Heart left ventricle (tissue), 16 donors: ENCODE results near the gene C11orf54. TPM values are rescaled to one million over a fixed set of nuclear protein-coding genes. Genes with fewer than 3 reads are reported as not detected.
A peak's percentile ranks its signal among the peaks of the same experiment; 100 is the strongest.

Source experiments
- ATAC-seq, 4 donors: fragments of 200-7000 bp; cut with Tn5 transposase; one replicate each; pipeline ENCODE4 v1.9.1; 2020 to 2022; ENCODE audit warnings: moderate library complexity in 4 of 4, mild to moderate bottlenecking in 3 of 4, moderate number of reproducible peaks in 1 of 4
- DNase-seq, 5 donors: peaks; one replicate each; pipeline ENCODE4 v3.0.0-alpha.2; 2020
- H3K27ac ChIP-seq, 12 donors: fragments of 200-600 bp; sonication (generic) in 4 of 12; one replicate each; pipeline versions ENCODE4 v1.5.0 to v1.8.0; 2016 to 2022; ENCODE audit warnings: mild to moderate bottlenecking in 2 of 12
- H3K27me3 ChIP-seq, 9 donors: fragments of 200-600 bp; sonication (generic) in 2 of 9; one replicate each; pipeline versions ENCODE4 v1.5.1 to v1.8.0; 2016 to 2022; ENCODE audit warnings: mild to moderate bottlenecking in 3 of 9
- H3K36me3 ChIP-seq, 9 donors: fragments of 200-600 bp; sonication (generic) in 2 of 9; one replicate each; pipeline versions ENCODE4 v1.5.0 to v1.8.0; 2018 to 2022; ENCODE audit warnings: mild to moderate bottlenecking in 2 of 9
- H3K4me1 ChIP-seq, 12 donors: fragments of 200-600 bp; sonication (generic) in 4 of 12; one replicate each; pipeline versions ENCODE4 v1.5.0 to v1.8.0; 2016 to 2022; ENCODE audit warnings: mild to moderate bottlenecking in 3 of 12
- H3K4me3 ChIP-seq, 12 donors: fragments of 200-600 bp; sonication (generic) in 4 of 12; one replicate each; pipeline versions ENCODE4 v1.5.0 to v1.8.0; 2017 to 2022; ENCODE audit warnings: mild to moderate bottlenecking in 9 of 12, moderate library complexity in 4 of 12
- H3K9me3 ChIP-seq, 12 donors: fragments of 200-600 bp; sonication (generic) in 4 of 12; one replicate each; pipeline versions ENCODE4 v1.5.0 to v1.8.0; 2016 to 2022; ENCODE audit warnings: mild to moderate bottlenecking in 1 of 12
- CTCF ChIP-seq, 12 donors: fragments of 200-600 bp; sonication (generic) in 4 of 12; IDR thresholded peaks; one replicate each; pipeline versions ENCODE4 v1.5.0 to v1.8.0; 2018 to 2022; ENCODE audit warnings: antibody characterized with exemption in 12 of 12, mild to moderate bottlenecking in 5 of 12
- POLR2A ChIP-seq, 2 donors: fragments of 450-650 bp; IDR thresholded peaks; one replicate each; pipeline ENCODE4 v1.6.1; 2017; ENCODE audit warnings: antibody characterized with exemption in 2 of 2, mild to moderate bottlenecking in 2 of 2, moderate library complexity in 2 of 2
- WGBS, 4 donors: extraction: QIAGEN DNeasy Blood & Tissue Kit in 2 of 4; methylation state at CpG; one replicate each; pipeline versions ENCODE4 v1.1.5 to v1.1.7; 2013 to 2018; 5-methylcytosine and 5-hydroxymethylcytosine counted together
- intact Hi-C, 10 donors: fragments of 100-400 bp; cut with DNase I; formaldehyde crosslinking; loops; one replicate each; pipeline versions ENCODE4 v1.11.1 to v1.14.2; 2022
- polyA plus RNA-seq, 2 donors: library from polyadenylated mRNA; stranded (reverse); fragments of 200-250 nt; gene quantifications; one replicate each; pipeline ENCODE4 v1.2.3, GENCODE V29; 2013
- total RNA-seq, 9 donors: library from RNA; depleted of rRNA in 2 of 9; stranded (reverse); fragments of >200 nt in 2 of 9; fragmentation: NEBNext Ultra II Directional in 3 of 9; extraction: Animal tissue kit (Norgen Biotek cat#: 25700) in 3 of 9; gene quantifications; one replicate each; pipeline versions ENCODE4 v1.1.0 to v1.2.4, GENCODE V29; 2016 to 2023
- donor health status: ischemic (EF 13 %, LVEDD 7.1; RV severe dilation, severe dysfunction).
- donor health status: healthy with polysubstance abuse.
- donor health status: DM: no; HTN: yes; CAD: no.
- donor health status: DM: no; HTN: no; CAD: no.
- donor health status: ischemic (EF 25% LVEDD 6.9; RV normal size, moderate dysfunction).
- donor health status: ischemic (EF 25% LVEDD 5.7; RV mildly dilated, moderate dysfunction).
- donor health status: healthy.
- donor health status: DM: yes; HTN: yes; CAD: no.
- donor health status: ischemic (EF 35%, LVEDD 5.7; RV mildly dilated, moderate dysfunction).
- donor health status: nonischemic (EF 11% LVEDD 7.7; RV severe dilation, severe dysfunction).
- donor health status: DM: yes; HTN: yes; CAD: no.
- donor health status: PGD.
- donor health status: ischemic (EF 29% LVEDD 5.4; RV normal size, mild dysfunction).
- donor health status: nonischemic (EF 23%, LVEDD 6.1; RV moderate dilation, normal function).

The C11orf54 gene
- total and polyA plus RNA-seq, 11 donors = 17.2 to 46.2 (median 26.0) TPM

GRCh38 chr11:93697611-93698010, 43.9 kb upstream of the C11orf54 start:
- H3K27ac ChIP-seq = no peak overlapping the region
- TF ChIP-seq CTCF (IDR thresholded peaks at IDR 0.05) (no peak), POLR2A (IDR thresholded peaks at IDR 0.05) (no peak)
- no peak for ATAC-seq
- no peaks in the 10 kb centered on the region for H3K9me3 ChIP-seq
- no peak overlapping the region for H3K4me3 ChIP-seq
- H3K27me3 ChIP-seq = no peaks in the 10 kb centered on the region
- H3K4me1 ChIP-seq = peaks cover 0 to 12% (median 0%) of the 10 kb centered on the region in 12 donors
- 97 to 98% (median 97%) methylated on average over 4 of the region's 4 CpGs for WGBS, 4 donors
- DNase-seq = no peak
- H3K36me3 ChIP-seq = peaks cover 0 to 95% (median 75%) of the 10 kb centered on the region in 9 donors
- intact Hi-C loops = no loop called here

- no peak for TF ChIP-seq CTCF (IDR thresholded peaks at IDR 0.05)
- no peak for TF ChIP-seq POLR2A (IDR thresholded peaks at IDR 0.05)
- Histone ChIP-seq H3K4me3 (no peak overlapping the region), H3K27ac (peak overlapping the region in 9 of 12 donors; percentile 22 to 74 (median 55)), H3K27me3 (no peaks in the 10 kb centered on the region), H3K36me3 (peaks cover 0 to 96% (median 75%) of the 10 kb centered on the region in 9 donors), H3K4me1 (peaks cover 0 to 12% (median 0%) of the 10 kb centered on the region in 12 donors), H3K9me3 (no peaks in the 10 kb centered on the region)
- DNase-seq = peak in 1 of 5 donors; percentile 10
- 48 to 68% (median 58%) methylated on average over 3 of the region's 3 CpGs for WGBS, 4 donors
- intact Hi-C loops = no loop called here
- ATAC-seq = peak; percentile 82 to 90 (median 85)
Measured at GRCh38 chr11:93700830-93701229, 40.6 kb upstream of the C11orf54 start.

GRCh38 chr11:93704237-93704636, 37.2 kb upstream of the C11orf54 start:
- 95 to 100% (median 99%) methylated on average over 2 of the region's 2 CpGs for WGBS, 4 donors
- ATAC-seq (no peak), DNase-seq (no peak)
- Histone ChIP-seq H3K27ac (no peak overlapping the region), H3K4me1 (peaks cover 0 to 12% (median 0%) of the 10 kb centered on the region in 12 donors), H3K9me3 (peaks cover 0 to 15% (median 3%) of the 10 kb centered on the region in 12 donors), H3K27me3 (no peaks in the 10 kb centered on the region), H3K4me3 (no peak overlapping the region), H3K36me3 (peaks cover 0 to 95% (median 72%) of the 10 kb centered on the region in 9 donors)
- intact Hi-C loops = no loop called here
- TF ChIP-seq POLR2A (IDR thresholded peaks at IDR 0.05) (no peak), CTCF (IDR thresholded peaks at IDR 0.05) (no peak)

GRCh38 chr11:93710239-93710638, 31.2 kb upstream of the C11orf54 start:
- no peak overlapping the region for H3K27ac ChIP-seq
- no peaks in the 10 kb centered on the region for H3K27me3 ChIP-seq
- WGBS, 4 donors = 93 to 100% (median 97%) methylated on average over 1 of the region's 1 CpG
- peaks cover 0 to 75% (median 44%) of the 10 kb centered on the region in 9 donors for H3K36me3 ChIP-seq
- H3K4me1 ChIP-seq = peaks cover 0 to under 1% (median 0%) of the 10 kb centered on the region in 12 donors
- intact Hi-C loops = no loop called here
- no peak for DNase-seq
- H3K9me3 ChIP-seq = peaks cover 0 to 38% (median 19%) of the 10 kb centered on the region in 12 donors
- no peak for ATAC-seq
- no peak overlapping the region for H3K4me3 ChIP-seq
- no peak for TF ChIP-seq POLR2A (IDR thresholded peaks at IDR 0.05)
- no peak for TF ChIP-seq CTCF (IDR thresholded peaks at IDR 0.05)
